GM18909 (cell line): ENCODE data around the gene MRPL14.

Experiments used
- ATAC-seq: cut with Tn5 transposase; IDR thresholded peaks from one replicate; pipeline ENCODE4 v1.9.1; 2021; ENCODE audit warnings: mild to moderate bottlenecking; ENCODE audit not compliant: unreplicated experiment, poor library complexity

MRPL14 gene

GRCh38 chr6:44071670-44072451 is 55.4 kb downstream of the MRPL14 start:
- ATAC-seq: no peak

- ATAC-seq: no peak
These were observed 58.5 kb downstream of the MRPL14 start for GRCh38 chr6:44068607-44069296.

- no peak for ATAC-seq
These were observed 59.8 kb downstream of the MRPL14 start for GRCh38 chr6:44067173-44068139.

GRCh38 chr6:44066394-44067172 is 60.7 kb downstream of the MRPL14 start:
- ATAC-seq: no peak

- no peak for ATAC-seq
These were observed 61.7 kb downstream of the MRPL14 start for GRCh38 chr6:44065443-44066140.

- ATAC-seq: no peak
These were observed 62.3 kb downstream of the MRPL14 start for GRCh38 chr6:44064948-44065272.

- no peak for ATAC-seq
These were observed 62.9 kb downstream of the MRPL14 start for GRCh38 chr6:44064089-44064947.

GRCh38 chr6:44063561-44064059 is 63.6 kb downstream of the MRPL14 start:
- no peak for ATAC-seq
